ENCODE results near the gene FOXO1.

DNA sequence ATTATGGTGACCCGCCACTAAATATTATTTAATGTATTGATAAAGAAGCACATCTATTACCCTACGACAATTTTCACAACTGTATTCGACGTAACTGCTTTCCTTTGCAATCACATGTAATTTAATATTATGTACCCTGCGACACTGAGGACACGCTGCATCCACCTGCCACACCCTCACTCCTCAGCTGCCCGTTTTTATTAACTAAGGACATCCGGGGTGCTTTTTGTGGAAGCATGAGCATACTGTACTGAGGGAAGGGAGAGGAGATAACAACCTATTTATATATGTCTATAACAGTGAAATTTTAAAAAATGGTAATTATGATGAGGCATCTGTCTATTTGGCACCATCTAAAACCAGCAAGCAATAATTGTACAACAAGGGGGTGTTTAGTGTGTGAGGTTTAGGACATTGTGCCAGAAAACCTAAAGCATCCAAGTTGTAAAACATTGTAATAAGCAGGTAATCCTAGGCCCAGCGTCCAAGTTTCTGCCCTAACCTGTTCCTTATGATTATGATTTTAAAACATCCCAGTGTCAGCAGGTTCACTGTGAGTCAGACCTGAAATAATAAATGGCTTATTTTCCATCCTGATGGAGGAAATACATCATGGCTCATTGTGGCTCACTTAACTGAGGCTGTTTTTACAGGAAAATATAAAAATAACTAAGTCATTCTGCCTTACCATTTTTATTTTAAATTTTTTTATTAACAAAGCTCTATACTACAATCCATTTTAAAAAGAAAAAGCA is 56.3 kb downstream of the FOXO1 start:
- TF ChIP-seq POLR2A (IDR thresholded peaks at IDR 0.05) (no peak), POLR2AphosphoS5 (IDR thresholded peaks at IDR 0.05) (peak in 1 of 3 donors; percentile 8)
- TF ChIP-seq, protein P1, sequence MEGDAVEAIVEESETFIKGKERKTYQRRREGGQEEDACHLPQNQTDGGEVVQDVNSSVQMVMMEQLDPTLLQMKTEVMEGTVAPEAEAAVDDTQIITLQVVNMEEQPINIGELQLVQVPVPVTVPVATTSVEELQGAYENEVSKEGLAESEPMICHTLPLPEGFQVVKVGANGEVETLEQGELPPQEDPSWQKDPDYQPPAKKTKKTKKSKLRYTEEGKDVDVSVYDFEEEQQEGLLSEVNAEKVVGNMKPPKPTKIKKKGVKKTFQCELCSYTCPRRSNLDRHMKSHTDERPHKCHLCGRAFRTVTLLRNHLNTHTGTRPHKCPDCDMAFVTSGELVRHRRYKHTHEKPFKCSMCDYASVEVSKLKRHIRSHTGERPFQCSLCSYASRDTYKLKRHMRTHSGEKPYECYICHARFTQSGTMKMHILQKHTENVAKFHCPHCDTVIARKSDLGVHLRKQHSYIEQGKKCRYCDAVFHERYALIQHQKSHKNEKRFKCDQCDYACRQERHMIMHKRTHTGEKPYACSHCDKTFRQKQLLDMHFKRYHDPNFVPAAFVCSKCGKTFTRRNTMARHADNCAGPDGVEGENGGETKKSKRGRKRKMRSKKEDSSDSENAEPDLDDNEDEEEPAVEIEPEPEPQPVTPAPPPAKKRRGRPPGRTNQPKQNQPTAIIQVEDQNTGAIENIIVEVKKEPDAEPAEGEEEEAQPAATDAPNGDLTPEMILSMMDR (IDR thresholded peaks at IDR 0.05 in 8 of 11, conservative IDR thresholded peaks at IDR 0.05 in 3 of 11) = no peak
